CD14-positive monocyte (primary cell): ENCODE data around the gene ADGRG1. TPM values are rescaled to one million over a fixed set of nuclear protein-coding genes. Genes with fewer than 3 reads are reported as not detected.

Experiments
- DNase-seq, 3 donors: peaks; one replicate each; pipeline ENCODE4 v3.0.0-alpha.2; 2011 to 2022
- H2AFZ ChIP-seq: 2 replicates; pipeline ENCODE4 v1.6.0; 2012; ENCODE audit warnings: mild to moderate bottlenecking, low read depth, low read length, inconsistent platforms; ENCODE audit not compliant: insufficient read depth, poor library complexity, severe bottlenecking
- H3K27ac ChIP-seq, 2 donors: 1 replicate in 1 of 2; 2 replicates in 1 of 2; pipeline ENCODE4 v1.5.1; 2012 to 2013; ENCODE audit warnings: low read length in 2 of 2, control low read depth in 1 of 2, inconsistent platforms in 1 of 2, low read depth in 1 of 2, mild to moderate bottlenecking in 1 of 2
- H3K27me3 ChIP-seq, 2 donors: one replicate each; pipeline versions ENCODE4 v1.6.0 to v1.6.1; 2011 to 2013; ENCODE audit warnings: low read length in 2 of 2; ENCODE audit not compliant: control insufficient read depth in 2 of 2, insufficient read depth in 2 of 2
- H3K36me3 ChIP-seq, 2 donors: replicated peaks in 1 of 2; 1 replicate in 1 of 2; 2 replicates in 1 of 2; pipeline versions ENCODE4 v1.5.1 to v1.6.1; 2012 to 2013; ENCODE audit warnings: low read length in 2 of 2, control low read depth in 1 of 2, inconsistent platforms in 1 of 2, mild to moderate bottlenecking in 1 of 2; ENCODE audit not compliant: insufficient read depth in 2 of 2, control insufficient read depth in 1 of 2
- H3K4me1 ChIP-seq, 2 donors: 1 replicate in 1 of 2; 2 replicates in 1 of 2; pipeline versions ENCODE4 v1.5.1 to v1.6.1; 2012 to 2013; ENCODE audit warnings: low read length in 2 of 2, control low read depth in 1 of 2, inconsistent platforms in 1 of 2, mild to moderate bottlenecking in 1 of 2, moderate library complexity in 1 of 2; ENCODE audit not compliant: insufficient read depth in 2 of 2, control insufficient read depth in 1 of 2
- H3K4me2 ChIP-seq: replicated peaks from 2 replicates; pipeline ENCODE3; 2012; ENCODE audit warnings: low read length, moderate library complexity, mild to moderate bottlenecking; ENCODE audit not compliant: poor library complexity, severe bottlenecking; ENCODE audit errors: extremely low read depth
- H3K4me3 ChIP-seq, 3 experiments: fragments of 200-600 bp in 1 of 3; sonication (generic) in 1 of 3; replicated peaks in 1 of 3; 1 replicate in 2 of 3; 2 replicates in 1 of 3; pipeline ENCODE4 v1.5.1; 2011 to 2013; ENCODE audit warnings: low read length in 3 of 3, mild to moderate bottlenecking in 3 of 3, control low read depth in 2 of 3, low read depth in 2 of 3, inconsistent platforms in 1 of 3, moderate library complexity in 1 of 3
- H3K79me2 ChIP-seq: 2 replicates; pipeline ENCODE4 v1.6.0; 2012; ENCODE audit warnings: mild to moderate bottlenecking, control low read depth, inconsistent platforms, low read length, moderate library complexity; ENCODE audit not compliant: insufficient read depth
- H3K9ac ChIP-seq: 2 replicates; pipeline ENCODE4 v1.6.0; 2017; ENCODE audit warnings: low read length, mild to moderate bottlenecking; ENCODE audit not compliant: insufficient read depth, poor library complexity, severe bottlenecking
- H3K9me3 ChIP-seq, 2 donors: replicated peaks in 1 of 2; 1 replicate in 1 of 2; 2 replicates in 1 of 2; pipeline versions ENCODE4 v1.5.1 to v1.6.1; 2012 to 2013; ENCODE audit warnings: low read length in 2 of 2, control low read depth in 1 of 2; ENCODE audit not compliant: control insufficient read depth in 1 of 2, insufficient read depth in 1 of 2
- H4K20me1 ChIP-seq: 2 replicates; pipeline ENCODE4 v1.6.0; 2012; ENCODE audit warnings: mild to moderate bottlenecking, low read length, control low read depth, moderate library complexity; ENCODE audit not compliant: insufficient read depth
- H3K27ac Mint-ChIP-seq, 7 donors: one replicate each; pipeline ENCODE4 v1.8.0; 2020; ENCODE audit warnings: mild to moderate bottlenecking in 7 of 7, mixed read lengths in 7 of 7, moderate library complexity in 6 of 7, inconsistent platforms in 2 of 7
- H3K27me3 Mint-ChIP-seq, 3 donors: one replicate each; pipeline ENCODE4 v1.8.0; 2021 to 2022; ENCODE audit warnings: low read depth in 3 of 3, mild to moderate bottlenecking in 3 of 3, mixed read lengths in 3 of 3, moderate library complexity in 3 of 3, inconsistent platforms in 1 of 3
- H3K36me3 Mint-ChIP-seq, 2 donors: one replicate each; pipeline ENCODE4 v1.8.0; 2020; ENCODE audit warnings: mixed read lengths in 2 of 2, inconsistent platforms in 1 of 2, mild to moderate bottlenecking in 1 of 2
- H3K4me1 Mint-ChIP-seq: one replicate; pipeline ENCODE4 v1.8.0; 2020; ENCODE audit warnings: mild to moderate bottlenecking, mixed read lengths
- H3K4me3 Mint-ChIP-seq, 2 donors: one replicate each; pipeline ENCODE4 v1.8.0; 2020; ENCODE audit warnings: mild to moderate bottlenecking in 2 of 2, mixed read lengths in 2 of 2, moderate library complexity in 1 of 2
- H3K9me3 Mint-ChIP-seq, 7 donors: one replicate each; pipeline ENCODE4 v1.8.0; 2020 to 2022; ENCODE audit warnings: mixed read lengths in 7 of 7, mild to moderate bottlenecking in 6 of 7, moderate library complexity in 6 of 7, inconsistent platforms in 2 of 7
- WGBS: methylation state at CpG from one replicate; pipeline ENCODE4 v1.1.5; 2013; ENCODE audit warnings: missing lambda C conversion rate; ENCODE audit not compliant: insufficient coverage; 5-methylcytosine and 5-hydroxymethylcytosine counted together
- intact Hi-C, 2 donors: fragments of 100-400 bp; cut with micrococcal nuclease; formaldehyde crosslinking; loops; one replicate each; pipeline versions ENCODE4 v1.15.0 to v1.15.1; 2023
- polyA plus RNA-seq, 3 donors: library from polyadenylated mRNA; depleted of rRNA in 1 of 3; unstranded in 2 of 3; stranded (reverse) in 1 of 3; fragments of 300-500 nt in 2 of 3; fragments of >200 nt in 1 of 3; fragmentation: Illumina TruSeq in 2 of 3; gene quantifications; 1 replicate in 2 of 3; 2 replicates in 1 of 3; pipeline ENCODE4 v1.2.3, GENCODE V29; 2012 to 2021
- TF ChIP-seq, protein P1 (sequence below): fragments of 200-600 bp; IDR thresholded peaks from one replicate; pipeline ENCODE4 v1.8.0; 2022; ENCODE audit warnings: antibody characterized with exemption, mild to moderate bottlenecking

ADGRG1 gene
- polyA plus RNA-seq, 3 donors: 0.07 to 0.39 (median 0.08) TPM

- no peak overlapping the region for H3K4me3 ChIP-seq
These were observed 1.3 kb downstream of the ADGRG1 start for GRCh38 chr16:57629516-57630406.

GRCh38 chr16:57630407-57630797 is 2.0 kb downstream of the ADGRG1 start:
- Histone ChIP-seq H3K27ac (no peak overlapping the region), H3K9me3 (peaks cover 0 to 13% of the 10 kb centered on the region in 2 donors)

More at GRCh38 chr16:57629516-57630406, 1.3 kb downstream of the ADGRG1 start:
- H3K9me3 ChIP-seq: peaks cover 0 to 13% of the 10 kb centered on the region in 2 donors
- Mint-ChIP-seq H3K9me3 (peaks cover 0 to 8% (median 0%) of the 10 kb centered on the region in 7 donors), H3K36me3 (peaks cover 0 to 2% of the 10 kb centered on the region in 2 donors), H3K4me1 (peaks cover 9% of the 10 kb centered on the region), H3K4me3 (peak overlapping the region in 1 of 2 donors; percentile 3), H3K27ac (peak overlapping the region in 1 of 7 donors; percentile 31), H3K27me3 (peaks cover 46 to 77% (median 52%) of the 10 kb centered on the region in 3 donors)
- TF ChIP-seq, protein P1, sequence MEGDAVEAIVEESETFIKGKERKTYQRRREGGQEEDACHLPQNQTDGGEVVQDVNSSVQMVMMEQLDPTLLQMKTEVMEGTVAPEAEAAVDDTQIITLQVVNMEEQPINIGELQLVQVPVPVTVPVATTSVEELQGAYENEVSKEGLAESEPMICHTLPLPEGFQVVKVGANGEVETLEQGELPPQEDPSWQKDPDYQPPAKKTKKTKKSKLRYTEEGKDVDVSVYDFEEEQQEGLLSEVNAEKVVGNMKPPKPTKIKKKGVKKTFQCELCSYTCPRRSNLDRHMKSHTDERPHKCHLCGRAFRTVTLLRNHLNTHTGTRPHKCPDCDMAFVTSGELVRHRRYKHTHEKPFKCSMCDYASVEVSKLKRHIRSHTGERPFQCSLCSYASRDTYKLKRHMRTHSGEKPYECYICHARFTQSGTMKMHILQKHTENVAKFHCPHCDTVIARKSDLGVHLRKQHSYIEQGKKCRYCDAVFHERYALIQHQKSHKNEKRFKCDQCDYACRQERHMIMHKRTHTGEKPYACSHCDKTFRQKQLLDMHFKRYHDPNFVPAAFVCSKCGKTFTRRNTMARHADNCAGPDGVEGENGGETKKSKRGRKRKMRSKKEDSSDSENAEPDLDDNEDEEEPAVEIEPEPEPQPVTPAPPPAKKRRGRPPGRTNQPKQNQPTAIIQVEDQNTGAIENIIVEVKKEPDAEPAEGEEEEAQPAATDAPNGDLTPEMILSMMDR: no peak
- H3K36me3 ChIP-seq: no peaks in the 10 kb centered on the region
- H3K27me3 ChIP-seq: peaks cover 17 to 47% of the 10 kb centered on the region in 2 donors
- H4K20me1 ChIP-seq: no peaks in the 10 kb centered on the region
- intact Hi-C loops: no loop called here
- H3K4me2 ChIP-seq: no peak overlapping the region
- H3K9ac ChIP-seq: no peak overlapping the region
- H3K79me2 ChIP-seq: no peaks in the 10 kb centered on the region
- H3K27ac ChIP-seq: no peak overlapping the region
- no peaks in the 10 kb centered on the region for H3K4me1 ChIP-seq
- DNase-seq: no peak
- WGBS: 8% methylated on average over 15 of the region's 22 CpGs
- no peak overlapping the region for H2AFZ ChIP-seq

More at GRCh38 chr16:57630407-57630797, 2.0 kb downstream of the ADGRG1 start:
- no peaks in the 10 kb centered on the region for H3K36me3 ChIP-seq
- intact Hi-C loops: no loop called here
- H3K9ac ChIP-seq: no peak overlapping the region
- no peak overlapping the region for H3K4me2 ChIP-seq
- H3K79me2 ChIP-seq: no peaks in the 10 kb centered on the region
- no peaks in the 10 kb centered on the region for H3K4me1 ChIP-seq
- H3K36me3 Mint-ChIP-seq: peaks cover 0 to 2% of the 10 kb centered on the region in 2 donors
- H3K9me3 Mint-ChIP-seq: peaks cover 0 to 7% (median 0%) of the 10 kb centered on the region in 7 donors
- TF ChIP-seq, protein P1: no peak
- H3K27me3 ChIP-seq: peaks cover 17 to 48% of the 10 kb centered on the region in 2 donors
- no peaks in the 10 kb centered on the region for H4K20me1 ChIP-seq
- H3K27me3 Mint-ChIP-seq: peaks cover 44 to 76% (median 51%) of the 10 kb centered on the region in 3 donors
- H3K4me3 Mint-ChIP-seq: peak overlapping the region in 1 of 2 donors; percentile 36
- 29% methylated on average over 6 of the region's 10 CpGs for WGBS
- H3K27ac Mint-ChIP-seq: no peak overlapping the region
- no peak overlapping the region for H2AFZ ChIP-seq
- no peak for DNase-seq
- no peak overlapping the region for H3K4me3 ChIP-seq
- H3K4me1 Mint-ChIP-seq: peaks cover 6% of the 10 kb centered on the region
